Activated naive CD8-positive, alpha-beta T cell (primary cell): ENCODE data around the gene KIFAP3.
A peak's percentile ranks its signal among the peaks of the same experiment; 100 is the strongest.

Source experiments
- H3K27ac Mint-ChIP-seq: one replicate; pipeline ENCODE4 v1.8.0; 2021; ENCODE audit warnings: mixed read lengths
- H3K27me3 Mint-ChIP-seq: one replicate; pipeline ENCODE4 v1.8.0; 2021; ENCODE audit warnings: mixed read lengths
- H3K36me3 Mint-ChIP-seq: one replicate; pipeline ENCODE4 v1.8.0; 2021; ENCODE audit warnings: mixed read lengths
- H3K4me1 Mint-ChIP-seq: one replicate; pipeline ENCODE4 v1.8.0; 2021; ENCODE audit warnings: low read depth, mixed read lengths
- H3K4me3 Mint-ChIP-seq: one replicate; pipeline ENCODE4 v1.8.0; 2021; ENCODE audit warnings: mild to moderate bottlenecking, mixed read lengths
- H3K9me3 Mint-ChIP-seq: one replicate; pipeline ENCODE4 v1.8.0; 2021; ENCODE audit warnings: low read depth, mixed read lengths

The KIFAP3 gene

GRCh38 chr1:169899519-169900217 lies 174.8 kb downstream of the KIFAP3 start:
- Mint-ChIP-seq H3K4me1 (peaks cover 27% of the 10 kb centered on the region), H3K27ac (no peak overlapping the region), H3K36me3 (no peaks in the 10 kb centered on the region), H3K9me3 (no peaks in the 10 kb centered on the region), H3K27me3 (no peaks in the 10 kb centered on the region), H3K4me3 (no peak overlapping the region)

- H3K27me3 Mint-ChIP-seq = no peaks in the 10 kb centered on the region
- no peak overlapping the region for H3K27ac Mint-ChIP-seq
- no peak overlapping the region for H3K4me3 Mint-ChIP-seq
- no peaks in the 10 kb centered on the region for H3K9me3 Mint-ChIP-seq
- no peaks in the 10 kb centered on the region for H3K36me3 Mint-ChIP-seq
- peaks cover 28% of the 10 kb centered on the region for H3K4me1 Mint-ChIP-seq
These were observed 178.5 kb downstream of the KIFAP3 start for GRCh38 chr1:169896013-169896412.

GRCh38 chr1:169894424-169895145 lies 179.9 kb downstream of the KIFAP3 start:
- Mint-ChIP-seq H3K36me3 (no peaks in the 10 kb centered on the region), H3K9me3 (no peaks in the 10 kb centered on the region), H3K27ac (peak overlapping the region; percentile 100), H3K4me1 (peaks cover 41% of the 10 kb centered on the region), H3K27me3 (no peaks in the 10 kb centered on the region), H3K4me3 (peak overlapping the region; percentile 97)

GRCh38 chr1:169893645-169894423 lies 180.7 kb downstream of the KIFAP3 start, which contains the start of gene SCYL3:
SCYL3 (minus strand) TSS chr1:169893896; CDS start chr1:169888840, 5,056 bp downstream.
- Mint-ChIP-seq H3K36me3 (no peaks in the 10 kb centered on the region), H3K27ac (peak within 1 kb of the TSS; percentile 100), H3K4me3 (peak within 1 kb of the TSS; percentile 97), H3K9me3 (no peaks in the 10 kb centered on the region), H3K4me1 (peaks cover 48% of the 10 kb centered on the region), H3K27me3 (no peaks in the 10 kb centered on the region)

GRCh38 chr1:169892927-169893644 lies 181.4 kb downstream of the KIFAP3 start:
- Mint-ChIP-seq H3K4me3 (peak overlapping the region; percentile 90), H3K4me1 (peaks cover 56% of the 10 kb centered on the region), H3K27me3 (no peaks in the 10 kb centered on the region), H3K27ac (peak overlapping the region; percentile 97), H3K9me3 (no peaks in the 10 kb centered on the region), H3K36me3 (peaks cover 2% of the 10 kb centered on the region)

- no peaks in the 10 kb centered on the region for H3K9me3 Mint-ChIP-seq
- peaks cover 57% of the 10 kb centered on the region for H3K4me1 Mint-ChIP-seq
- H3K27me3 Mint-ChIP-seq = no peaks in the 10 kb centered on the region
- H3K27ac Mint-ChIP-seq = peak overlapping the region; percentile 97
- peaks cover 5% of the 10 kb centered on the region for H3K36me3 Mint-ChIP-seq
- peak overlapping the region; percentile 90 for H3K4me3 Mint-ChIP-seq
These were observed 182.1 kb downstream of the KIFAP3 start for GRCh38 chr1:169892176-169892926.

GRCh38 chr1:169891539-169891885 lies 183.0 kb downstream of the KIFAP3 start:
- peaks cover 8% of the 10 kb centered on the region for H3K36me3 Mint-ChIP-seq
- peaks cover 60% of the 10 kb centered on the region for H3K4me1 Mint-ChIP-seq
- peak overlapping the region; percentile 90 for H3K4me3 Mint-ChIP-seq
- no peaks in the 10 kb centered on the region for H3K9me3 Mint-ChIP-seq
- peak overlapping the region; percentile 97 for H3K27ac Mint-ChIP-seq
- H3K27me3 Mint-ChIP-seq = no peaks in the 10 kb centered on the region

GRCh38 chr1:169890761-169891538 lies 183.5 kb downstream of the KIFAP3 start:
- Mint-ChIP-seq H3K27me3 (no peaks in the 10 kb centered on the region), H3K27ac (peak overlapping the region; percentile 97), H3K4me3 (peak overlapping the region; percentile 90), H3K36me3 (peaks cover 11% of the 10 kb centered on the region), H3K4me1 (peaks cover 64% of the 10 kb centered on the region), H3K9me3 (no peaks in the 10 kb centered on the region)

GRCh38 chr1:169889871-169890270 lies 184.6 kb downstream of the KIFAP3 start:
- peaks cover 15% of the 10 kb centered on the region for H3K36me3 Mint-ChIP-seq
- H3K27me3 Mint-ChIP-seq = no peaks in the 10 kb centered on the region
- H3K9me3 Mint-ChIP-seq = no peaks in the 10 kb centered on the region
- H3K4me3 Mint-ChIP-seq = peak overlapping the region; percentile 2
- H3K27ac Mint-ChIP-seq = peak overlapping the region; percentile 85
- H3K4me1 Mint-ChIP-seq = peaks cover 67% of the 10 kb centered on the region

GRCh38 chr1:169886931-169887330 lies 187.6 kb downstream of the KIFAP3 start:
- Mint-ChIP-seq H3K27me3 (no peaks in the 10 kb centered on the region), H3K4me3 (no peak overlapping the region), H3K4me1 (peaks cover 61% of the 10 kb centered on the region), H3K36me3 (peaks cover 23% of the 10 kb centered on the region), H3K27ac (no peak overlapping the region), H3K9me3 (no peaks in the 10 kb centered on the region)

- H3K27ac Mint-ChIP-seq = no peak overlapping the region
- no peaks in the 10 kb centered on the region for H3K9me3 Mint-ChIP-seq
- H3K36me3 Mint-ChIP-seq = peaks cover 26% of the 10 kb centered on the region
- no peak overlapping the region for H3K4me3 Mint-ChIP-seq
- H3K4me1 Mint-ChIP-seq = peaks cover 60% of the 10 kb centered on the region
- no peaks in the 10 kb centered on the region for H3K27me3 Mint-ChIP-seq
These were observed 188.1 kb downstream of the KIFAP3 start for GRCh38 chr1:169886422-169886821.

- Mint-ChIP-seq H3K4me1 (peaks cover 53% of the 10 kb centered on the region), H3K27ac (peak overlapping the region; percentile 2), H3K27me3 (no peaks in the 10 kb centered on the region), H3K4me3 (no peak overlapping the region), H3K9me3 (no peaks in the 10 kb centered on the region), H3K36me3 (peaks cover 28% of the 10 kb centered on the region)
These were observed 189.3 kb downstream of the KIFAP3 start for GRCh38 chr1:169885207-169885606.

GRCh38 chr1:169884634-169885033 lies 189.9 kb downstream of the KIFAP3 start:
- Mint-ChIP-seq H3K4me3 (no peak overlapping the region), H3K27ac (no peak overlapping the region), H3K4me1 (peaks cover 50% of the 10 kb centered on the region), H3K27me3 (no peaks in the 10 kb centered on the region), H3K36me3 (peaks cover 28% of the 10 kb centered on the region), H3K9me3 (no peaks in the 10 kb centered on the region)
